Inflammatory macrophage (primary cell): ENCODE data around the gene COL19A1.

Source experiments
- DNase-seq, 2 donors: peaks; one replicate each; pipeline ENCODE4 v3.0.0-alpha.2; 2020 to 2022

The COL19A1 gene

DNA sequence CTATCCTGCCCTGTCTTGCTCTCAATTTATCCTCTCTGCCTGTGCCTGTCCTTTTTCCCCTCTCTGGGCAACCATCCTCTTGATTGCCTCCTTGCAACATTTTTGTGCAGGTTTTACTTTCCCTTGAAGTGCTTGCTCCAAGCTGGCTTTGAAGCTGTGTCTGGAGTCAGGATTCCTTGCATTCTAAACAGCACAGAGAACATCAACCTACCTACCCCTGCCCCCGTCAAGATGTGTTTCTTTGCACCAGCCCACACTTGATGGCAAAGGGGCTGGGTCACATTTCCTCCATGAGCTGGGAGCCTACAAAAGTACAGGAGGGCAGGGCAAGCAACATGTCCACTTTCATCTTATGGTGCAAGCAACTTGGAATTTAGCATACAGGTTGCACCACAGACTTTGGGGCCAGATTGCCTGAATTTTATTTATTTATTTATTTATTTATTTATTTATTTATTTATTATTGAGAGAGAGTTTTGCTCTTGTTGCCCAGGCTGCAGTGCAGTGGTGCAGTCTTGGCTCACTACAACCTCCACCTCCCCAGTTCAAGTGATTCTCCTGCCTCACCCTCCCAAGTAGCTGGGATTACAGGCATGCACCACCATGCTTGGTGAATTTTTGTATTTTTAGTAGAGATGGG, 206.3 kb downstream of the COL19A1 start:
- DNase-seq, result no peak

- no peak for DNase-seq
Measured at GRCh38 chr6:70073637-70074036, 207.3 kb downstream of the COL19A1 start.

DNA sequence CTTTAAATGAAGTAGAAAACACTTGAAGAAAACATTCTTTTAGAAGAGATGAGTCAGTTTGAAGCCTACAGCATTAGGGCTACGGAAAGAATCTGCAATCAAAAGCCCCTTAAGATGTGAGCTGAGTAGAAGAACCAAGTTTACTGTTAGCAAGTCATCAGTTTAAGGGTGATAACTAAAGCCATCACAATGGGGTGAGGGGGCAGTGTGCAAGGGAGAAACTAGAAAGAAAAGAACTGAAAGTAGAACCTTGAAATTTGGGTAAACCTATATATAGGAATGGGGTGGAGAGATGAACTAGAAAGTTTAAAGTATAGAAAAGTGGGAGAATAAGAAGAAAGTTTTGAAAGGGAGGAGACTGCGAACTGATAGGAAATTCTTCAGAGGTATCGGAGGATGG, 212.9 kb downstream of the COL19A1 start:
- no peak for DNase-seq

DNA sequence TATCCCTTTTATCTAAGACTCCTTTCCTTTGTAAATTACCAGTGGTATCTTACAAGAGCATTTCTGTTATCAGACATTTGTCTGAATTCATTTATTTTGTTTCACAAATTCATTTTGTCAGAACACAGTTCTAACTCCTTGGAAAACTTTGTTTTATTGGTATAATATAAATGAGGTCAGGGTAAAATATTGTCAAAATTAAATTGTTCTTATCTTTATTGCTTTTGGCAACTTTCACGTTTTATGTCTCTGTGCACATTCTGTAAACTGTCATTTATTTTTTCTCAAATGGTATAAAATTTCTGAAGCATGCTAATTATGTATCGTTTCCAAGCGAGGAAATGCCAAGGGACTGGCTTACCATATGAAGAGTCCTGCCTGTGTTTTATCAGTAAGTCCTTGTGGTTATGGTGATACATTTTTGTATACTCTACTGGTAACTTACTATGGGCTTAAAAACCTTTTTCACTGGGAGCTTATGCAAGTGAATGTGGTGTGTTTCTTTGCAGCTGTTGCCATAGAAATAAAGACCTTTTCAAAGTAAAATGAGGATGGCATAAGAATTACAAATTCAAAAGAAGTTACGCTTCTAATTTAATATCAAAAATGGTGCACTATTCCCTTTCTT, 214.2 kb downstream of the COL19A1 start:
- no peak for DNase-seq

DNA sequence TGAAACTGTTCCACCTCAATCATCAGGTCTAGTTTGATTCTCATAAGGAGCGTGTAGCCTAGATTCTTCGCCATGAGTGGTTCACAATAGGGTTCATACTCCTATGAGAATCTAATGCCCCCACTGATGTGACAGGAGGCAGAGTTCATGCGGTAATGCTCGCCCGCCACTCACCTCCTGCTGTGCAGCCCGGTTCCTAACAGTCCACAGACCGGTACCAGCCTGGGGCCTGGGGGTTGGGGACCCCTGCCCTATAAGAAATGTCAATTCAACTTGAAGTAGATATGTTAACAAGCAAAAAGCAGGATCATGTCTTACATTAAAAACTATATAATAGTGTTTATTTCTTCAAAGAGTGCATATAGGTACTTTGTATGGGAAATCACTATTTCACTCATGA, 216.5 kb downstream of the COL19A1 start:
- DNase-seq, result no peak

DNA sequence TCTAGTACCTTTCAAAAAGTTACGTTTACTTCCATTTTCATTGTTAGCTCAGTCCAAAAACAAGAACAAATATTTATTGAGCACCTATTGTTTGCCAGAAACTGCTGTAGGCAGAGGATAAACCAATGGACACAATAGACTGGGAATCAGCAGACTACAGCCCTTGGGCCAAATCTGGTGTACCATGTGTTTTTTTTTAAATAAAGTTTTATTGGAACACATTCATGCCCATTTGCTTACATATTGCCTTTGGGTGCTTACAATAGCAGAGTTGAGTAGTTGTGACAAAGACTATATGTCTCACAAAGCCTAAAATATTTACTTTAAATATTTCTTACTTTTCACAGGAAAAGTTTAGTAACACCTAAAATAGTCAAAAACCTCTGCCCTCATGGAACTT, 220.4 kb downstream of the COL19A1 start:
- DNase-seq, result no peak

DNA sequence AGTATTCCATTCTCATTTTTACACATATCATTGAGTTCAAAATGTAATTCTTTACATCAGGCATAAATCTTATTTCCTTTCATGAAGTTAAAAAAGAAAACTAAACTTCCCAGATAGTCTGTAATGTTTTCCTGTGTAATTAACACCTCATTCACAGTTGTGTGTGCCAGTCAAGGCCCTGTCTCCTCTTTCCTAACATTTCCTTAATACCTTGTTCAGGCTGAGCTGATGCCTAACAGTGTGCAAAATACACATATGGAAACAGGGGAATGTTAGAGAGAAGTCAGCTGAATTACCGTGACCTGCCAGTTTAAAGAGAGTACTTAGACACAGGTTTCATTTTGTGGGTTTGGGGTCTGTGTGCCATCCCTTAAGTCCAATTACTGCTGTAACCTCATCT, 227.8 kb downstream of the COL19A1 start:
- DNase-seq, result no peak

DNA sequence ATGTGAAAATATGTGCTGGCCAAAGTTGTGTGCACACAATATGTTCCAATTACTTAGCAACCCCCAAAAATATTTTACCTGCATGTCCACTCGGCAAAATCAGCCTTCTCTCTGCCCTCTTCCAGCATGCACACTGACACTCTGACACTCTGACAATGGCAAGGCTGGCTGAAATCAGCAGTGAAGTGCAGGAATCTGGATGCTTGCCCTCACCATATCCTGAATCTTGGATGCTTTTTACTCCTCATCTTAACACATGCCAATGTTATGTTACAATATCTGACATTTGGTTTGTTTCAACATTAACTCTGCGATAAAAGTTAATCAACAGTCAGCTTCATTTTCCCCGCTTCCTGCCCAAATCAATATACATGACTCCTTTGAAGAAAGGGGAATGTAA, 233.4 kb downstream of the COL19A1 start:
- DNase-seq, result no peak

GRCh38 chr6:70103798-70104197, 237.4 kb downstream of the COL19A1 start:
- DNase-seq, result no peak

GRCh38 chr6:70107852-70108629, 241.7 kb downstream of the COL19A1 start:
- peak; percentile 23 to 36 for DNase-seq

DNA sequence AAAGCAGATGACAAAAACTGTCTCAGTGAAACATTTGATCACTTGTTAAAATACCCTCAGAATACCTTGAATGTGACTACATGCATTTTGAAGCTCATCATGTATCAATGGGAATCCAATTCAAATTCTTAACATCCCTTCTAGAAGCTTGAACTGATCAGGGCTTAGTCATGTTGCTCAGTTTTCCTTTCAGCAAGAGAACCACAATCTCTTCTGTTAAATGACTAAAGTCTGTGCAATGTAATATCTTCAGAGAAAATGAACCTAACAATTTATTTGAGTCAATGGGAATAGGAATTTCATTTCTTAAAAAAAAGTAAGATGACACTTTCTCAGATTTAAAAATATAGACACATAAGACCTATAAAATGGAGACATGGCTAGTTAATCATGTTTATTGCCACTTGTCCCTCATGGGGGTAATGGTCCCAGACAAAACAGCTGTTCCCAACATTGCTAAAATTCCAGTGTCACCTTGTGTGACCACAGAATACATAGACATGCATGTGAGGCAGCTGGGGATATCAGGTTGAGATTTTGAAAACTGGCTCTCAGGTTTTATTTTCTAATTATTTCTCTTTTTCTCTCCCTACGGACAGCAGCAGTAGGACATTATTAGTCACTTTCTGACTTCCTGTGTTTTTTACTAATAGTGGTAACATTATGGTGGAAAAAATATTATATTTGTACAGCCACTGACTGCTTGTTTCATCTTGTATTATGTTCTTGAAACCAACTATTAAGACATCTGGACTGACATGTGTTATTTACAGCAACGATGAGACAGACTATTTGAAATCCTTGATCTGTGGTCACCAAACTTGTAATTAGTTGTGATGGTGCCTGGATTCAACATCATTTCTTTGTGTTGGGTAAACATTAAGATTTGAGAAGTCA, 244.0 kb downstream of the COL19A1 start:
- no peak for DNase-seq

DNA sequence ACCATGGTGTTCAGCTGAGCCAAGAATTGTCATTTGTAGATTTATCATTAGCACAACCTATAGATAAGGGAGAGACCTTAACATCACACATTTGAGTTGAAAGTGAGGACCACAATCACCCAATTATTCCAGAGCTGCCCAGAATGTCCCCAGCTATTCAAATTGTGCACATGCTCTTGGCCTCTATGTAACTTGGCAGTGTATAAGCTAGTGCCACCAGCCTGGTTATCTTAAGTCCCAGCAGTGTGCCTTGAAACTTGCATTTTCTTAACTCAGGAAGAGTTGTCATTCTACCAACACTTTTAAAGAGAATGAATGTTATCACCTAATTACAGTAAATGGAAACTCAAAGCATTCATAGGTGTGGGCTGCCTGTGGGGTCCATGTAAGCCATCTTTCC, 245.4 kb downstream of the COL19A1 start:
- DNase-seq, result no peak

DNA sequence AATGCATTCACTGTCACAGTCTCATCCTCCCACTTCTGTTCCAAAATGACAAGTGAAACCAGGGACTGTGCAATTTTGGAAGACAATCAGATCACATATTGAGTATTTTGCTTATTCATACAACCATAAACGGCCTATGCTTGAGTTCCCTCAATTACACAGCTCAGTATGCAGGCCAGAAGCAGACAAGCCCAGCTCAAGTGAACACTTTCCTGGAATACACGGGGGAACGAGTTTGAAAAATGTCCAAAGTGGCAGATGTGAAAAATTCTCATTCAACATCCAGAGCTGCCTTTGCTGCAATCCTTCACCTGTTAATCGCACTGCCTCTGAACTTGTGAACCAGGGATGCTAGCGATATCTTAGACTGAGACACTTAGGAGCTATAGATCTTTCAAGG, 246.4 kb downstream of the COL19A1 start:
- no peak for DNase-seq

DNA sequence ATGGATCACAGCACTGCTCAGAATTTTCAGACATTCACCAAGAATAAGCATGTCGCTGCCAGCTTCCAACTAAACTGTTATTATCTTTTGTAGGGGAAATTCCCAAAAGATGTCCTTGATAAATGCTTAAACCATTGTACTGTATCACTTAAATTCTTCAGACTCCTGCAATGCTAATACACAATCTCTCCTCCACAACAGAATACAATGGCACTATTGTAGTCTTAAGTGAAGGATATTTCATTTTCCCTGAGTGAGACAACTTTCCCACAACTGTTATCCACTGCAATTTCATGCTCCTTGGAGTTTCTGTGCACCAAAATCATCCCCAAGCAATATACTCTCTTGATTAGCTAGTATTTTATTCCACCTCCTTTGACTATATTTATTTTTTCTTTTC, 246.8 kb downstream of the COL19A1 start:
- no peak for DNase-seq

DNA sequence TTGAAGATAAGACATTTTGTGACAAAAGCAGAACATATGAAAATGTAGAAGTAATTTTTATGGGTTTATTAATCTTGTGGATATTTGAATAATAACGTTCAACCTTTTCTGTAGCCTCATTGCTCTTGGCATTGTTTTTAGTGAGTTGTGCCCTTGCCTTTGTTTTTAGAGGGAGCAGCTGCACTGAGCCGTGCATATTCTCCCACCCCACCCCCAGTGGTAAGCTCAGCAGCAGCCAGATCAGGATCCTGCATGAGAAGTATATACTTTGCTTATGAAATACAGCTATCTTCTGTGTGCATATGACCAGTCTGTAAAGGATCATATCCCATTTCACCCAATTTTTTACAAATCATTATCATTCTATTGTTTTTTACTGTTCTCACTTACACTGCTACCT, 252.3 kb downstream of the COL19A1 start:
- no peak for DNase-seq

DNA sequence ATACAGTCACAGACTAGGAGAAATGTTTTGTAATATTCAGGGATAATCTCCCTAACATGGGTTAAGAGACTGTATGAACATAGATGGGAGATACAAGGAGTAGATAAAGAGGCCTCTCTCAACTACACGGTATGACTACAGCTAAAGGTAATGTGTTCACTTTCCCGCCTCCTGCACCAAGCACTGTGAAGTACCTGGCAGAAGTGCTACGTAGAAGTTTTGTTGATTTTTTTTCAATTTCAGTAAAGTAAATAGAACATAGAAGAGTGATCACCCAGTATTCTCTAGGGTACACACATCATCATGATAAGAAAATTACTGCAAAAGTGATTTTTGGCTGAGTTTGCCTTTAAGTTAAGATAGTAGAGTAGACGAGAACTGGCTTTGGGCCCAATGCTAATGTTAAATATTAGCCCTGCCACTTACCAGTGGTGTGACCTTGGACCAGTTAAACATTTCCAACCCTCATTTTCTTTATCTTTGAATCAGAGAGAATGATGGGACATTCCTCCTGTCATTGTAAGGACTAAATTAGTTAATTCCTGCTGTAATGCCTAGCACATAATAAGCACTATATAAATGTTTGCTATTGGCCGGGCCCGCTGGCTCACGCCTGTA, 253.0 kb downstream of the COL19A1 start:
- no peak for DNase-seq

DNA sequence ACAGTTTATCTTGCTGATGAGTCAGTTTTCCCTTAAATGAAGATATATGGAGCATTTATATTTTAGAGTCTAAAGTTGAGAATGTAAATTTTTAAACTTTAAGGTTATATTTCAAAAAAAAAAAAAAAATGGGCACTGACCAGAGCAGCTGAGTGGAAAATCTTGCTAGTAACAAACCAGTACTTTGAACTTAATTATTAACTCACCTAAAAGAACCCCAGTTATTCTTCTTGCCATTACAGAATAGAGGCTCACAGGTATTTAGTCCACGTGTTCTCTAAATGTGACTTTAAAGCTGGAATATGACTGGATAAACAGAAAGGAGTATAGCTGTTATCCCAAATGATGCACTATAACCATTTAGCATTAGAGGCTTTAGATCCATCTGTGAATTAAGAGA, 258.1 kb downstream of the COL19A1 start:
- DNase-seq, result no peak

DNA sequence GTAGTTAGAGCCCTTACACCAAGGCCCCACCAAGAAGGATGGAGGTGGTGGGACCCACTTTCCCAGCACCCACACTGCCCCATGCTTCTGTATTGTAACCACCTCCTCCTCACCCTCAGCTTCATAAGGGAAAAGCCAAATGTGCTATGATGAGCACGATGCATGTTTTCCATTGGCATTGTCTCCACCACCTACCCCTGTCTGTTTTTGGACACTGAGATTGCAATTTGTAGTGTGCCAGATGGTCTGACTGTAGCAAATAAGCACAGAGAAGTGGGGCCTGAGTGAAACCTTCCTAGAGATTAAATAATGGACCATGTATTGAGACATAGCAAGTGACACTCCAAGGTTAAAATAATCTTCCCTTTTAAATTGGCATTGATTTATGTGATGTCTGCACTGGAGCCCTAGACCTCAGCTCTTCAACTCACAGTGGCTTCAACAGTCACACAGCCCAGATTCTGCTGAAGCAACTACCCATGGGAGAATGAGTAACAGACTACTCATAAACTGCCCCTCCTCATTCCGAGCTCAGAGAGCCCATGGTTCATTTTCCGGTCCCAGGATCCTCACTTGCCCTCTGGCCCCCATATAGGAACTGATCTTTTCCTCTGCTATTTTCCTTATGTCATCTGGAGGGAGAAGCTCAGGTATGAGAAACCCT, 258.7 kb downstream of the COL19A1 start:
- no peak for DNase-seq

DNA sequence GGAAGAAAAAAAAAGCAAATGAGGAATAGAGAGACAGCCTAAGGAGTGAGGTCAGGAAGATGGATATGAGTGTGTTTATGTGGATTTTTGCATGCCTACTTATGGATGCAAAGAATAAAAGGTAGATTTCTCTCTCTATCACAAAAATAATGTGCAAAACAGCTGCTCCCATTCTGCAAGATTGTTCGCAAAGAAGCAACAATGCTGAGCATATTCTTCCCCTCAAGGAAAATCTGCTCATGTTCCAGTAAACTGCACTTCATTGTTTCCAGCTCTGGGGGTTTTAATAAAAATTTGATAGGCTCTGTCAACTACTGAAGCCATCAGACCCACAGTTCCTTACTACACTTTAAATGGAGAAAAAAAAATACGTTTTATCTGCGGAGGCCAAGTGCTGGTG, 259.2 kb downstream of the COL19A1 start:
- DNase-seq, result no peak

DNA sequence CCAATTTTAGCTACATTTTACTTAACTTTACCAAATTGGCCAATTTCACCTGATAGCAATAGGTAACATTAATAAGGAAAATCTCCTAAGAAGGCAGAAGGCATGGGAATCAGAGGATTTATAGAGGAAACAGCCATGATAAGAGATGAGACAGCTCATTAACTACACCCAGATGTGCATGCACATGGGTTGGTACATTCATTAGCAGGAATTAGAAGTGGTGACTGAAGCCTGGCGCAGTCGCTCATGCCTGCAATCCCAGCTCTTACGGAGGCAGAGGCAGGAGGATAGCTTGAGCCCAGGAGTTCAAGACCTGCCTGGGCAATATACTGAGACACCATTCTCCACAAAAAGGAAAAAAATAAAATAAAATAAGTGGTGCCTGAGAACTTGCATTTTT, 263.0 kb downstream of the COL19A1 start:
- no peak for DNase-seq

GRCh38 chr6:70130865-70131264, 264.5 kb downstream of the COL19A1 start:
- no peak for DNase-seq

- no peak for DNase-seq
Measured at GRCh38 chr6:70131528-70131927, 265.2 kb downstream of the COL19A1 start.
